Measurements from ENCODE around the gene NTNG2. TPM values are rescaled to one million over a fixed set of nuclear protein-coding genes. Genes with fewer than 3 reads are reported as not detected.

The NTNG2 gene
- total RNA-seq, 4 donors from 2014 or later: 1.4 to 4.4 TPM; not detected in 2

GRCh38 chr9:132243156-132244074, 81.6 kb downstream of the NTNG2 start:
- DNase-seq: no peak
- Histone ChIP-seq H3K4me1 (peaks cover 0 to 17% of the 10 kb centered on the region in 2 donors), H3K27me3 (no peaks in the 10 kb centered on the region), H3K9me3 (no peaks in the 10 kb centered on the region), H3K27ac (no peak overlapping the region), H3K36me3 (no peaks in the 10 kb centered on the region), H3K4me3 (no peak overlapping the region)
- intact Hi-C loops (cut with DNase I; ENCODE audit: low total_unique reads): no loop called here
- no peak for TF ChIP-seq CTCF (IDR thresholded peaks at IDR 0.05)
- no peak for TF ChIP-seq POLR2A (IDR thresholded peaks at IDR 0.05)

- Histone ChIP-seq H3K36me3 (no peaks in the 10 kb centered on the region), H3K27me3 (no peaks in the 10 kb centered on the region), H3K4me1 (peaks cover 0 to 17% of the 10 kb centered on the region in 2 donors), H3K4me3 (no peak overlapping the region), H3K27ac (peak overlapping the region; percentile 52 to 66), H3K9me3 (no peaks in the 10 kb centered on the region)
- TF ChIP-seq CTCF (IDR thresholded peaks at IDR 0.05) (no peak), POLR2A (IDR thresholded peaks at IDR 0.05) (no peak)
- peak; percentile 60 to 70 for DNase-seq
- intact Hi-C loops (cut with DNase I; ENCODE audit: low total_unique reads): no loop called here
Measured at GRCh38 chr9:132244582-132245455, 83.0 kb downstream of the NTNG2 start.

GRCh38 chr9:132245465-132245864, 83.6 kb downstream of the NTNG2 start:
- intact Hi-C loops (cut with DNase I; ENCODE audit: low total_unique reads): no loop called here
- Histone ChIP-seq H3K4me1 (peaks cover 0 to 17% of the 10 kb centered on the region in 2 donors), H3K9me3 (no peaks in the 10 kb centered on the region), H3K27me3 (no peaks in the 10 kb centered on the region), H3K36me3 (no peaks in the 10 kb centered on the region), H3K4me3 (no peak overlapping the region), H3K27ac (no peak overlapping the region)
- TF ChIP-seq POLR2A (IDR thresholded peaks at IDR 0.05) (no peak), CTCF (IDR thresholded peaks at IDR 0.05) (no peak)
- DNase-seq: no peak

GRCh38 chr9:132247942-132248341, 86.1 kb downstream of the NTNG2 start:
- Histone ChIP-seq H3K4me1 (peaks cover 0 to 17% of the 10 kb centered on the region in 2 donors), H3K4me3 (no peak overlapping the region), H3K27ac (no peak overlapping the region), H3K36me3 (no peaks in the 10 kb centered on the region), H3K27me3 (no peaks in the 10 kb centered on the region), H3K9me3 (no peaks in the 10 kb centered on the region)
- intact Hi-C loops (cut with DNase I; ENCODE audit: low total_unique reads): no loop called here
- TF ChIP-seq CTCF (IDR thresholded peaks at IDR 0.05) (no peak), POLR2A (IDR thresholded peaks at IDR 0.05) (no peak)
- DNase-seq: no peak
